Measurements from ENCODE around the gene MICAL1.

The MICAL1 gene

GRCh38 chr6:109454496-109455436 is 806 bp downstream of the MICAL1 start:
- peak in 1 of 2 experiments; percentile 47 for DNase-seq (ENCODE audit: low read depth in 2 of 2)

- no peak for DNase-seq (ENCODE audit: low read depth in 2 of 2)
These were observed 1.7 kb downstream of the MICAL1 start for GRCh38 chr6:109453594-109454495.

- DNase-seq (ENCODE audit: low read depth in 2 of 2) = no peak
These were observed 2.4 kb downstream of the MICAL1 start for GRCh38 chr6:109453156-109453555.

GRCh38 chr6:109452181-109452580 is 3.4 kb downstream of the MICAL1 start:
- DNase-seq (ENCODE audit: low read depth in 2 of 2) = no peak

- DNase-seq (ENCODE audit: low read depth in 2 of 2) = no peak
These were observed 4.2 kb downstream of the MICAL1 start for GRCh38 chr6:109451376-109451775.

- DNase-seq (ENCODE audit: low read depth in 2 of 2) = no peak
These were observed 4.8 kb downstream of the MICAL1 start for GRCh38 chr6:109450801-109451200.

- DNase-seq (ENCODE audit: low read depth in 2 of 2) = no peak
These were observed 5.5 kb downstream of the MICAL1 start for GRCh38 chr6:109449795-109450673.

GRCh38 chr6:109449064-109449794 is 6.3 kb downstream of the MICAL1 start:
- no peak for DNase-seq (ENCODE audit: low read depth in 2 of 2)

- DNase-seq (ENCODE audit: low read depth in 2 of 2) = no peak
These were observed 7.0 kb downstream of the MICAL1 start for GRCh38 chr6:109448615-109449014.

- DNase-seq (ENCODE audit: low read depth in 2 of 2) = no peak
These were observed 7.6 kb downstream of the MICAL1 start for GRCh38 chr6:109447878-109448555.

- DNase-seq (ENCODE audit: low read depth in 2 of 2) = no peak
These were observed 8.5 kb downstream of the MICAL1 start for GRCh38 chr6:109447087-109447486.

GRCh38 chr6:109446541-109446940 is 9.0 kb downstream of the MICAL1 start:
- no peak for DNase-seq (ENCODE audit: low read depth in 2 of 2)

- DNase-seq (ENCODE audit: low read depth in 2 of 2) = no peak
These were observed 9.5 kb downstream of the MICAL1 start for GRCh38 chr6:109446072-109446471.

- no peak for DNase-seq (ENCODE audit: low read depth in 2 of 2)
These were observed 10.2 kb downstream of the MICAL1 start for GRCh38 chr6:109445382-109445781.

- DNase-seq (ENCODE audit: low read depth in 2 of 2) = no peak
These were observed 12.1 kb downstream of the MICAL1 start for GRCh38 chr6:109443425-109443950.

- no peak for DNase-seq (ENCODE audit: low read depth in 2 of 2)
These were observed 13.1 kb downstream of the MICAL1 start for GRCh38 chr6:109442393-109442924.

GRCh38 chr6:109441069-109441816 is 14.3 kb downstream of the MICAL1 start:
- DNase-seq (ENCODE audit: low read depth in 2 of 2) = peak in 1 of 2 experiments; percentile 31

- DNase-seq (ENCODE audit: low read depth in 2 of 2) = peak; percentile 51 to 65
These were observed 15.1 kb downstream of the MICAL1 start, which contains the start of the genes PPIL6 and SMPD2 for GRCh38 chr6:109440331-109441068. TSS of gene PPIL6 (minus strand) at chr6:109440628. CDS start at chr6:109440590, 38 bp downstream. TSS of gene SMPD2 (plus strand) at chr6:109440724. CDS start at chr6:109441122, 398 bp downstream.
